Activated CD4-positive, CD25-positive, alpha-beta regulatory T cell (primary cell): ENCODE measurements around the gene IER5.
A peak's percentile ranks its signal among the peaks of the same experiment; 100 is the strongest.

Source experiments
- DNase-seq, 4 experiments: peaks; one replicate each; lab custom pipeline; 2025; lab: John Stamatoyannopoulos, UW

Gene IER5

DNA sequence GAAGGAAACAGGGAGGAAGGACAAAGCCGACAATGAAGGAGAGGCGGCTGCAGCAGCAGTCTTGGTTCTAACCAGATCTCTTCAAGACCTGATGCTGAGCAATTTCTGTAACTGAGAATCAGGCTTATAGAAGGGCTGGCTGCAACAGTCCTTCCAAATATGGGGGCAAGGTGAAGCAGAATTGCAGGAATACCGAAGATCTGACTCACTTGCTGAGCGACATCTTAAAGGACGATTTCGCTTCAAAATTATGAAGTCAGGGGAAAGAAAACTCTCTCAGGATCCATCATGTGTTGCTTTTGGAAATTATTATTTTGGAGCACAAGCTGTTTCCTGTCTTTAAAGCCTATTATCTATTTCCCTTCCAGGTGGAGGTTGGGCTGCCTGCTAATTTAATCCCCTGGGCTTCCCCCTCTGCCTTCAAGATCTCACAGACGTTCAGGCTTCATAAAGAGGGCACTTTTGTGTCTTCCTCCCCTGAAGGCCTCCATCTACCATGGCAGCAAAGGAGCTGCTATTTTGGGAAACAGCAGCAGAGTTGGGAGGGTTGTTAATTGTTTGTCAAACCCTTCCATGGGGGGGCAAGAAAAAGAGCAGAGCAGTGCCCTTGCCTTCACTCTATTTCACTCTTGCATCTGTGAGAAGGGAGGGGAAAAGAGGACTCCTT lies 10.8 kb upstream of the IER5 start:
- no peak for DNase-seq

DNA sequence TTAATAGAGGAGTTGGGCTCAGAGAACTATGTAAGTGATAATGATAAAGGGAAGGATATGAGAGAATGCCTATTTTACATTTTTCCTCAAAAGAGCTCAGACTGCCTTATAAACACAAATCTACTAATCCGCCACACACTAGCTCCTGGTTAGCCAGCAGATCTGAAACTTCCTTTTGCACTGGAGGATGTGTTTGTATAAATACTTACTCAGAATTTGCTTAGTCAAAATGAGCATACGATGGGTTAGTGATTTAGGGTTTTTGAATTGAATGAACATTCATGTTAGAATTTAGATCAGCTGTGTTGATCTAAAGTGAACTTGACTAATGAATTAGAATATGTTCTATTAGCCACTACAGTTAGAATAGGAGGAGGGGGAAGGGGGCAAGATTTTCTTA lies 9.1 kb upstream of the IER5 start:
- no peak for DNase-seq

DNA sequence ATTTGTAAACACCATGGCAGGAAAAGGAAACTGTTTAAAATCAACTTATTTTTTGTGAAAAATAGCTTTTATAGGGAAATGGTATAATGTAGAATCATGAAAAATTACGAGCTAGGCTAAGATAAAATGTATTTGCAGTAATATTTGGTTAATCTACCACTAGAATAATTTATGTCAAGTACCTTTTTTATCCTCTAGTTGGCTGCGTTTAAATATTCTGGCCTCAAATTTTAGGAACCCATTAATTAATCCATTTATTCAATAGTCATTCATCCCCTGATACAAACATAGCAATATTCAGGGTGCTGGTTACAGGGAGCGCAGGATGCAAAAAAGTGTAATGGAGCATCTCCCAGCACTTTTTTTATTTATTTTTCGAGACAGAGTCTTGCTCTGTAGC lies 8.6 kb upstream of the IER5 start:
- DNase-seq, result no peak

DNA sequence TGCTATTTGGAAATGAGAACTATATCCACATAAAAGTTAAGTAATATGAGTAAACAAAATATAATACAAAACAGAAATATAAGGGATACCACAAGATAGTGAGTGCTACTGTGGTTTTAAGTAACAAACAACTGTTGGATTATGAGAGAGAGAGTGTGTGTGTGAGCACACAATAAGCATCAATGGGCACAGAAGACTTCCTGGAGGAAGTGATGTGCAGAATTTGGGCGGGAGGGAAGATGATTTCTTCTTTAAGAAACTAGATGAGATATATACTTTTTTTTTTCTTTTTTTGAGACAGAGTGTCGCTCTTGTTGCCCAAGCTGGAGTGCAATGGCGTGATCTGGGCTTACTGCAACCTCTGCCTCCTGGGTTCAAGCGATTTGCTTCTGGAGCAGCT lies 7.9 kb upstream of the IER5 start:
- no peak for DNase-seq

DNA sequence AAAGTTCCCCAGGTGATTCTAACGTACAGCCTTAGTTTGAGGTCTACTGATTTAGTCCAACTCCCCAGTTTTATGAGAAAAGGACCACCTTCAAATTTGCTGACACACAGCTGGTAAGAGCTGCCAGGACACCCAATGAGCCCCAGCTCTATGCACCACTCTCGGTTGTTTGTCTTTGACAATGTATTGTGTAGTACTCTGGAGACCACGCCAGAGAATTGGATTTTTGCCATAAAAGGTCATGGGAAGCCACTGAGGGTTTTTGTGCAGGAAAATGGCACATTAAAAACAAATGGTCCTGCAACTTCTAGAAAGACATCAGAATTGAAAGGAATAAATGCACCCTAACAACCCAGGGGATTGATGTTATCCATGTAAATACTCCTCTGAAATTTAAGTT lies 7.1 kb upstream of the IER5 start:
- DNase-seq, result no peak

DNA sequence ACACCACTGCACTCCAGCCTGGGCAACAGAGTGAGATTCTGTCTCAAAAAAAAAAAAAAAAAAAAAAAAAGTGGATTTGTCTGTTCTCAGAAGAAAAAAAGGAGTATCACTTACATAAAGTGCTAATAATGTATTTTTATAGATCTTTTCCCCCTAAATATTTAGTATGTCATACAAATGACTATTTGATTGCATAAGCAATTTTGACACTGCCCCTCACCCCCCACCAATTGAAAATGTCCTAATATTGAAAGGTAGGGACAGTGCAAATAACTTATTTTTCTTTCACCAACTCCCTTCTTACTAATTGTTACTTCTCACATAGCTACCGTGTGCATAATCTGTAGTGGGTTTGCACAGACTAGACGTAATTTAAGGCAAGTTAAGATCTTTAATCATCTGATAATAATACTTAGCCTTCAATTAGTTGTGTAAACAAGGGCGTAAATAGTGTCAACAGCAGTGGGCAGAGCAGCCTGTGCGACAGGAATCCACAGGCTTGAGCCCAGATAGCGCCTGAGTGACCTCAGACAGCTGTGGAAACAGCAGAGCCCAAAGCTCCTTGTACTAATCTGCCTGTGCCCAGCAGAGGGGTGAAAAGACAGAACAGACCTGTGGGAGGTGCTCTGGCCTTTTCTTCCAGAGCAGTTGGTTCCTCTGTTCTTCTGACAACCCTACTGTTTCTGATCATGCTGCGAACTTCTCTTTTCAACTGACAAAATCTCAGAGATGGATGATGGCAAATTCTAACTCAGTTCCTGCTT lies 4.5 kb upstream of the IER5 start:
- peak in 2 of 4 experiments; percentile 13 to 28 for DNase-seq

DNA sequence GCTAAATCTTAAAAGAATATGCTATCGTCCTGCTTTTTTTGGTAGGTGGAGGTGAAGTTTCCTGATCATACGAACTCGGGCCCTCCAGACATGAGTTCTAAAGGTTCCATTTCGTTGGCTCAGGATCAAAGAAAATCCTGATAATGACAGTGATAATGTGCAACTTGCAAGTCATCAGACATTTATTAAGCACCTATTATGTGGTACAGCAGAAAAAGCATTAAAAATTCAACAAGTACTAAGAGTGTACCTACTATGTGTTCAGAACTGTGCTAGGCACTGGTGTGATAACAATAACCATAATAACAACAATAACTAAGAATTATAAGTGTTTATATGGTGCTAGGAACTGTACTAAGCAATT lies 3.9 kb upstream of the IER5 start:
- DNase-seq, result no peak

DNA sequence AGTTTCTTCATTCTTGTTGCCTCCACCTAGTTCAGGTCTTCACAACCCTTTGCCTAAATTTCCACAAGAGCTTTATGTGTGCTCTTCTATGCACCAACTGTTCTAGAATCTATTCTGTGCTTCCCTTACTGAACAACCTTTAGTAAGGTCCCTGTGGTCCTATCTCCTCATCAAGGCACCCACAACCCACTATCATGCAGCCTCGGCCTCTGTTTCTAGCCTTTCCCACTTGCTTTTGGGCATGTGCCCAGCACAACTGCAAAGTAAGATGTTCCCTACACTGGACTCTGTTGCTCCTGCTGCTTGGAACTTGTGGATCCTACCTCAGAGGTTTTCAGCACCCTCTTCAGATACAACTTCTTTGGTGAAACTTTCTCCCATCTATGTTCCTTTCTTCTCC lies 2.4 kb upstream of the IER5 start:
- DNase-seq, result no peak

DNA sequence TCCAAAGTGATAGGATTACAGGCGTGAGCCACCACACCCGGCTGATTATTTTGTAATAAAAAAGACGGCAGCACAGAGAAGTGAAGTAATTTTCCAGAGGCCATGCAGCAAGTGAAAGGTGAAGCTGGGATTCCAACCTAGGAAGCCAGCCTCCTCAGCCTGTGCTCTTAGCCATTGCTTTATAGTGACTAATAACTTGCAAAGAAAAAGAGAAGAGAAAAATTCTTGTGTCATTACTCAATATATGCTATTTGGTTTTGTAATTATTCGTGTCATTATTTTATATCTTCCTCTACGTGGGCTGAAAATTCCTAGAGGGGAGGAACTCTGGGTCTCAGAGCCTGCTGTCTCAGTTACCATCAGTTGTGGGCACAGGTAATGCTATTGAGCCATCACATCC lies 1.6 kb upstream of the IER5 start:
- DNase-seq, result no peak

DNA sequence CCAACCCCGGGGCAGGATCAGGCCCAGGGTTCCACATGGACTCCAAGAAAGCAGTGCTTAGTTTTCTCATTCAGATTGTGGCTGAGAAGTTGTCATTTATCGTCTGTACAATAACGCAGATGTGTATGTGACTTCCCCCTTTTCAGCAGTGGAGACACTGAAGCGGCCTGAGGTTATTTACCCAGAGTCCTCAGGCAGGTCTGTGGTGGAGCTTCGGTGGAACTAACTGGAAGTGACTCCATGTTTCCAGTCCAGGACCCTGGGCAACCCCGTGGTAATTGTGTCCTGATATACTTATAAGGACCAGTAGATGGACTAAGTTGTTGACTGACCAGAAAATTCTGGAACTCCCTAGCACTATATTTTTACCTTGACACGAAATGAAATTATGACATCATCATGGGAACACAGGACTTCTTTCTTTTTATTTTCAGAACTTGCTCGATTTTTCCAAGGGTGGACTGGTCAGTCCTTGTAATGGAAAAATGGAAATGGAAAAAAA lies 1.0 kb upstream of the IER5 start:
- DNase-seq, result no peak

DNA sequence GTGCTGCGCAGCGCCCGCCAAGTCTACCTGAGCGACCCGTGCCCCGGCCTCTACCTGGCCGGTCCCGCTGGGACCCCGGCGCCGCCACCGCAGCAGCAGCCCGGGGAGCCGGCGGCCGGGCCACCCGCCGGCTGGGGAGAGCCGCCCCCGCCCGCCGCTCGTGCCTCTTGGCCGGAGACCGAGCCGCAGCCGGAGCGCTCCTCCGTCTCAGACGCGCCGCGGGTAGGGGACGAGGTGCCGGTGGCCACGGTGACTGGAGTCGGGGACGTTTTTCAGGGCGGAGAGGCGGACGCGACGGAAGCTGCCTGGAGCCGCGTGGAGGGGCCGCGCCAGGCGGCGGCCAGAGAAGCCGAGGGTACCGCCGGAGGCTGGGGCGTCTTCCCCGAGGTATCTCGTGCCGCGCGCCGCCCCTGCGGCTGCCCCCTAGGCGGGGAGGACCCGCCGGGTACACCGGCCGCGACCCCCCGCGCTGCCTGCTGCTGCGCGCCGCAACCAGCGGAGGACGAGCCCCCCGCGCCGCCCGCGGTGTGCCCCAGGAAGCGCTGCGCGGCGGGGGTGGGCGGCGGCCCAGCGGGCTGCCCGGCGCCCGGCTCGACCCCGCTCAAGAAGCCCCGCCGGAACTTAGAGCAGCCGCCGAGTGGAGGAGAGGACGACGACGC lies 646 bp downstream of the IER5 start:
- DNase-seq, result peak in 3 of 4 experiments; percentile 14 to 23 (median 21)

DNA sequence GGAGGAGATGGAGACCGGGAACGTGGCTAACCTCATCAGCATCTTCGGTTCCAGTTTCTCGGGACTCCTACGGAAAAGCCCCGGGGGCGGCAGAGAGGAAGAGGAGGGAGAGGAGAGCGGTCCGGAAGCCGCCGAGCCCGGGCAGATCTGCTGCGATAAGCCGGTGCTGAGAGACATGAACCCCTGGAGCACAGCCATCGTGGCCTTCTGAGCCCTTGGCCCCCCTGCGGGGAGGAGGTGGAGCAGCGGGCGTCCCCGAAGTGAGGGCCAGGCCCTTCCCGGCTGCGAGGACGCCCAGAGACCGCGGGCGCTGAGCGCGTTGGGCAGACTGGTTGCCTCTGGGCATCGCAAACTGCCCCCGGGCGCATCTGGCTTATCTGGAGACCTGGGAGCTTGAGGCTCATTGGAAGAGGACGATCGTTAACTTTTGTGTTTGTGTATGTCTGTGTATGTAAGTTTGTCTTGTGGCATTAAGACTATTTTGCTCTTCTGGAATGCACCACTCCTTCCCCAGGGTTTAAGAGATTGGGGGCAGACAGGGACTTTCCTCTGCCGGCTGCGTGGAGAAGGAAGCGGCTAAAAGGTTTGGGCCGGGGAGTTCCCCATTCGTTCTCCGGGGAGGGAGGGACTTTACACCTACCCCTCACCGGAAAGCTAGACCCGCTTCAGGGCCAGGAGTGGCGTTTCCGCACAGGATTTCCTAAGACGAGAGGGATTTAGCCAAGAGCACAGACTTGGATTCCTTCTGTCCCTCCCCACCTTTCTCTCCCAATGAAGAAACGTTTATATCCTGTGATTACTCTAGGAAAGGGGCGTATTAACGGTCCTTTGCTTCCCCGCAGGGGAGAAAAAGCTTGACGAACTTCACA lies 1.4 kb downstream of the IER5 start:
- DNase-seq, result peak; percentile 34 to 53 (median 45)

DNA sequence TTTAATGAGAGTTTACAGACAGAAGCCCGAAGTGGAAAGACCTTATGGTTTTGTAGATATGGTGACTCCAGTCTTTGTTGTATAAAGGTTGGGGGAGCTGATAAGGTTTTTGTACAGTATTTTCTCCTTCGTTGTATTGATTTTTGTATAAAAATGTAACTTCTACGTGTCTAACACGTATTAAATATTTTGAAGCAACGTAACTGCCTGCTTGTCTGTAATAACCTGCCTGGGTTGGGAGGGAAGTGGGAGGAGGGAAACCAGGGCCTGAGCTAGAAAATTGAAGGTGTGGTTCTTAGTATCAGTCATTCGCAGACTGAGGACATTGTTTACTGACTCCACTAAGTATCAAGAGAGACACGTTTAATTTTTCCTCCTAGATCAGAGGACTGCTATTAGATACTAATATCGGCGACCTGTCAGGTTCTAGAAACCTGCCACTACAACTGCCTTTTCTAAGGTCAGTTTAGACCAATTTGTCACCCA lies 2.2 kb downstream of the IER5 start:
- no peak for DNase-seq

DNA sequence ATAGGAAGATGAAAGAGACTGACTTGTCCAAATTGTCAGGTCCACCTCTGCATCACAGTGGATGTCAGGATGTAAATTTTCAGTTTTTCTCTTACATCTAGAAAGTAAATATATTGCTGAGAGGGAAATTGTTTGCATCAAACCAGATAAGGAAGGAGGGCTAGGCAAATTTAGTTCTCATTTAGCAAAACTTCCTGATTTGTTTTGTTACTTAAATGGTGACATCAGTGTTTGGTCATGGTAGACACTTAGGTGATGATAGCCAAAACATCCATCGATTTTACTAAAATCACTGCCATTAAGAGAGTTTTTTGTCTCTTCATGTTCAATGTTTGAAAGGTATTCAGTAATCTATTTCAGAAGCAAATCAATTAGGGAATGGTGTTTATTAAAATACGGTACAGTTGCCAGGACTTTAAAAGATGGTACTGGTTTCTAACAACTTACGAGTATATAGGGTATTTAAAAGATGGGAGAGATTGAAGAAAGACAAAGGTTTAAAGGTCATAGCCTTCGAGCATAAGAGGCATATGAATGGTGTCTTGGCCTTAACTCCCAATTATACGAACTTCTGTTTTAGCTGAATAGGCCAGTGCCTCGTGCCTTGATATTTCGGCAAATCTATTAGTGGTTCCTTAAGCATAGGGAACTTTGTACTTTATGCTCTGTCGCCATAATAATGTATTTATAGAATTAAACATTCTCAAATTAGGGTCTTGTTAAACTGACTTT lies 3.0 kb downstream of the IER5 start:
- DNase-seq, result no peak

DNA sequence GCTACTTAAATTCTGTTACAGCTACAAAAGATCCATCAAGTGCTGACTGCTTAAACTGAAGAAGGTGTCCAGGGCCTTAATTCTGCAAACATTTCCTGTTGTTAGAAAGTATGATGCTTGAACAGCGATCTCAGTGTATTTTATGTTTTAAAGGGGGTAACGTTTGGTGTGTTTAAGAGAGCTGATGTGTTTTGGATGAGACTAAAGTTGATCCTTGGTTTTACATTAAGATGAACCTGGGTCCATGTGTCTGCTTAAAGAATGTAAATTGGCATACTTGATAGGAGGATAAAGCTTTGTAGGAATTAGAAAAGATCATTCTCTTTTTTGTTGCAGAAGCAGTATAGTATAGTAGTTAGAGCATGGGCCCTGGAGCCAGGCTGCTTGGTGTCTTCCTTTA lies 3.6 kb downstream of the IER5 start:
- DNase-seq, result no peak

DNA sequence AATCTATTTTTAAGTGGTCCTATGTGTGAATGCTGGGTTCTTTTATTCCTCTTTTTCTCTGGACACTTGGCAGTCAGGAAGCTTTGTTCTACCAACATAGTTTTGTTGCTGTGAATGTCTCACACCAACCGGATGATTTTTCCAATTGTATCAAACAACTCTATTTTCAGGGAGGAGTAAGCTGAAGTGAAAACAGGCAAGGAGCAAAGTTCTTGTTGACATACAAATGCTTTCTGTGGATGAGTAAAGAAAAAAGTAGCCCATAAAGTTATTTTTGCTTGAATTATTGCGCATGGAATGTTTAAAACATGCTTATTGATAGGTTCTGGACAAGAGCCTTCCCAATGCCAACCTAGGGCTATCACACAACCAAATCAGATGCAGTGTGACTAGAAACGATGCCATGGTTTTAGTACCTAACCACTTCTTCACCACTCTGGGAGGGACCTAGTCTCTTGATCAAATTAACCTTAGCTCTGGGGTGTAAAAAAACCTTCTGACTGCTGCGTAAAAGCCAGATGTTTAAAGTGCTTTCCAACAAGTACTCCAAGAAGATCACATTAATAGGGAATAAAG lies 4.5 kb downstream of the IER5 start:
- no peak for DNase-seq

DNA sequence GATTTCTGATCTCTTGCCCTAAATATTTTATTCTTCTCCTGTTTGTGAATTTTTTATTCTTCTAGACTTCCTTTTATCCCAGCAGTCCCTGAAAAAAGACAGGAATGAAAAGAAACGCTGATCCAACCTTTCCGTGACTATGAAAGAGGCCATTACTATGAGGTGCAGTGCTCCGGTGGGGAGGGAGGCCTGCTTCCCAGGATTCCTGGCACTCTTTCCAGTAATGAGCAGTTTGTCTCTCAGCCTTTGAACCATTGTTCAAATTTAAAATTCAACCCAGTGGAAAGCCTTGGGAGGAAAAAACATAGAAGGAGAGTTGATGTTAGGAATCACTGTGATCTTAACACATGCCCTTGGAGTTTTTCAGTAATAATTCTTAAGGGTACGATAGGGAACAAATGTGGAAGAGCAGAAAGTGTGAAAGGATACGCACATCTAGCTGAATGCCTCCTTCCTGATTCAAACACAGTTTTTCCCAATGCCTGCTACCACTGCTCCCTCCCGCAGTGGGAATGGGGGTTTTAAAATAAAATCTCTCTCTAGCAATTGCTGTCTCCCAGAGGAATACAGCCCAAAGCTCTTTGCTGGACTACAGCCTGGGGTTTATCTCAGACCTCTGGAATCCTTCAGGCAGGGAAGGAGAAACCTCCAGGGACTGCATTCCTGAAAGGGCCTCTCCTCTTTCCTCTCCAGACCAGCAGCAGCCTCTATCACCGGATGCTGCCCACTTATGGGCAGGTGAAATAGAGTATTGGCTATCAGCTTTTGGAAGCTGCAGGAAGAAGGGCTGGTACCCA lies 6.1 kb downstream of the IER5 start:
- DNase-seq, result no peak

DNA sequence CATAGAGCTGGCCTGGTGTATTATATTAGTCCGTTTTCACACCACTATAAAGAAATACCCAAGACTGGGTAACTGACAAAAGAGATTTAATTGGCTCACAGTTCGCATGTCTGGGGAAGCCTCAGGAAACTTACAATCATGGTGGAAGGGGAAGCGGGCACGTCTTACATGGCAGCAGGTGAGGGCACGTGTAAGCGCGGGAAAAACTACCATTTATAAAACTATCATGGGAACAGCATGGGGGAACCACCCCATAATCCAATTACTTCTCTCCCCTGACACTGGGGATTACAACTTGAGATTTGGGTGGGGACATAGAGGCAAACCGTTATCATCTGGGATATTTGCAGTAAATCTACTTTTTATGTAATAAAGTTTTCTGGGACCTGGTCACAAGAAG lies 6.8 kb downstream of the IER5 start:
- DNase-seq, result no peak

DNA sequence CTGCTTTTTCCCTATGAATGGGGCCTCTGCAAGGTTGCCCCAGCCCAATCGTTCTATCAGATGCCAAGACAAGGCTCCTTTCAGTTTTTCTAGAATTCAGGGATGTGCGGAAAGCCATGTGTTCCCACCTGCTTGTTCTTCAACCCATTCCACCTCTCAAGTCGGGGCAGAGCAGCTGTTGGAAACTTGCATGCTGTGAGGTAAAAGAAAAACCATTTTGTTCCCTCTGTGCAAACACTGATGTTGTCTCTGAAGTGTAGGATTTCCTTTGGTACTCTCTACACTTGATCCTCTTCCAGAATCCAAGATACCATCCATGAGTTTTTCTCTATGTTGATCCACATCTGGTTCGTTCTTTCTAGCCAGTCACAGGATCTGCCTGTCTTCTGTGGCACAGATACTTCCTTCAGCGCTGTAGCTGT lies 7.3 kb downstream of the IER5 start:
- no peak for DNase-seq

DNA sequence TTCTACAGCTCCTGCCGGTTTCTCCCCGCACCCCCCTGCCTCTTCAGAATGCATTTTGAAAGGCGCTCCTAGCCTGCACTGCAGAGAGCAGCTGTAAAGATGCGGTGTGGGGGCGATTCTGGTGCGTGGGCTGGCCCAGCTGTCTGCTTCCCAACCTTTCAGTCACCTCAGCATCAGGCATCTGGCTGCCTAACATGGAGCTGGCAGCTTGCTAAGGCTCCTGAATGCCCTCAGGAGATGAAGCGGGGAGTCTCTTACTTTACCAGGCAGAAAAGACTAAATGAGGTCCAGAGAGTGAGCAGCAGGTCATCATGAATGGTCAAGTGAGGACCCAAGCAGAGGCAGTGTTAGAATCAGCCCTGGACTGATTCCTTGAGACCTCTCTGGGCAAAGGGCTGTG lies 8.7 kb downstream of the IER5 start:
- no peak for DNase-seq
